Breast epithelium (tissue), 3 donors: ENCODE measurements around the gene NRP1.

Experiments used
- POLR2A ChIP-seq: fragments of 450-650 bp; IDR thresholded peaks from one replicate; pipeline ENCODE4 v1.6.1; 2016; ENCODE audit warnings: antibody characterized with exemption, mild to moderate bottlenecking, moderate library complexity
- POLR2AphosphoS5 ChIP-seq, 3 donors: sonication (generic); formaldehyde crosslinking; IDR thresholded peaks; one replicate each; pipeline ENCODE4 v1.6.1; 2017; ENCODE audit warnings: antibody characterized with exemption in 3 of 3
- TF ChIP-seq, protein P1 (sequence below), 3 donors: fragments of 450-650 bp; IDR thresholded peaks; one replicate each; pipeline ENCODE4 v1.5.1; 2016 to 2017; ENCODE audit warnings: antibody characterized with exemption in 3 of 3, mild to moderate bottlenecking in 3 of 3, moderate library complexity in 3 of 3

DNA sequence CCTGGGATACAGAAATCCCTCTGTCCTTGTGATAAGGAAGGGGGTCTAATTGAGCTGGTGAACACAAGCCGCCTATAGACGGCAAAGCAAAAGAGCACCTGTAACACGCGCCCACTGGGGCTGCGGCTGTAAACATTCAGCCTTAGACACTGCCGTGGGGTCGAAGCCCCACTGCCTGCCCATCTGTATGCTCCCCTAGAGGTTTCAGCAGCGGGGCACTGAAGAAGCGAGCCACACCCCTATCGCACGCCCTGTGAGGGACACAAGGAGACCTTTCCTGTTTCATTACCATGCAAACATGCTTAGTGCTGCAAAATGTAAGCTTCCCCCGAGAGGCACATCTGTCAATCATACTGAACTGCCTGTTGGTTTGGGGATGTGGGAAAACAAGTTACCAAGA lies 82.1 kb downstream of the NRP1 start:
- TF ChIP-seq, protein P1, sequence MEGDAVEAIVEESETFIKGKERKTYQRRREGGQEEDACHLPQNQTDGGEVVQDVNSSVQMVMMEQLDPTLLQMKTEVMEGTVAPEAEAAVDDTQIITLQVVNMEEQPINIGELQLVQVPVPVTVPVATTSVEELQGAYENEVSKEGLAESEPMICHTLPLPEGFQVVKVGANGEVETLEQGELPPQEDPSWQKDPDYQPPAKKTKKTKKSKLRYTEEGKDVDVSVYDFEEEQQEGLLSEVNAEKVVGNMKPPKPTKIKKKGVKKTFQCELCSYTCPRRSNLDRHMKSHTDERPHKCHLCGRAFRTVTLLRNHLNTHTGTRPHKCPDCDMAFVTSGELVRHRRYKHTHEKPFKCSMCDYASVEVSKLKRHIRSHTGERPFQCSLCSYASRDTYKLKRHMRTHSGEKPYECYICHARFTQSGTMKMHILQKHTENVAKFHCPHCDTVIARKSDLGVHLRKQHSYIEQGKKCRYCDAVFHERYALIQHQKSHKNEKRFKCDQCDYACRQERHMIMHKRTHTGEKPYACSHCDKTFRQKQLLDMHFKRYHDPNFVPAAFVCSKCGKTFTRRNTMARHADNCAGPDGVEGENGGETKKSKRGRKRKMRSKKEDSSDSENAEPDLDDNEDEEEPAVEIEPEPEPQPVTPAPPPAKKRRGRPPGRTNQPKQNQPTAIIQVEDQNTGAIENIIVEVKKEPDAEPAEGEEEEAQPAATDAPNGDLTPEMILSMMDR (IDR thresholded peaks at IDR 0.05), result no peak
- TF ChIP-seq POLR2AphosphoS5 (IDR thresholded peaks at IDR 0.05) (no peak), POLR2A (no peak)
